Epidermal melanocyte (primary cell): ENCODE data around the gene NBEA.

ENCODE experiments used
- DNase-seq: peaks from one replicate; pipeline ENCODE4 v3.0.0; 2011; ENCODE audit warnings: low spot score; ENCODE audit not compliant: insufficient read length

NBEA gene

DNA sequence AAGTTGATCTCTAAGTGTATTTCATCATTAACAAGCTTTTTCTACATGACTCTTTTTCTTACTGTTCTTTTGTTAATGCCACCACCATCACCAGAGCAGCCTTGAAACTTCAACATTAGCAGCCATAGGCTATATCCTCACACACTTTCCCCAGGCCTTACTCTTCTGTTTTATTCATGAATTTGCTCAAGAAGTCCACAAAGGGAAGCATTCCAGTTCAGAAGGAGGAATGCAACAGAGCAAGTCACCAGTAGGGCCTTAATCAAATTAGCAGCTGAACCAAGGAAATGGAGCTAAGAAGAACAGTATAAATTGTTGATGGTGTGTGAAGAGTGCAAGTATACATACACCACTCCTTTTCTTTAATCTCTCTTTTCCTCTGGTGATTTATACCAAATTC is 223.1 kb downstream of the NBEA start:
- no peak for DNase-seq

DNA sequence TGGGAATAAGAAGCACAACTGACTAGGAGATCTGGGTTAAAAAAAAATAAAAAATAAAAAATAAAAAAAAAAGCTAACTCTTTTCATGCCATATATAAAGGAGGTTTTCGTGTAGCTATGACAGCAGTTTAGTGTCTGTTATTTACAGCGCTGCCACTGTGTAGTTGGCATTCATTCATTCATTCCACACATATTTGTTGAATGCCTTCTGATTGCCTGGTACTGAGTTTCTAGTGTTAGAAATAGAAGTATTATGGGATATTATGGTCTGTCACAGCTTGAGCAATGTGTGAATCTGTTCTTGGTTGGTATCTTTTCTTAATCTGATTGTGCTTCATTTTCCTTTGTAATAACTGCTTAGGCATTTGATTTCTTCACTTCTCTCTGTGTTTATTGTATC is 237.4 kb downstream of the NBEA start:
- no peak for DNase-seq

DNA sequence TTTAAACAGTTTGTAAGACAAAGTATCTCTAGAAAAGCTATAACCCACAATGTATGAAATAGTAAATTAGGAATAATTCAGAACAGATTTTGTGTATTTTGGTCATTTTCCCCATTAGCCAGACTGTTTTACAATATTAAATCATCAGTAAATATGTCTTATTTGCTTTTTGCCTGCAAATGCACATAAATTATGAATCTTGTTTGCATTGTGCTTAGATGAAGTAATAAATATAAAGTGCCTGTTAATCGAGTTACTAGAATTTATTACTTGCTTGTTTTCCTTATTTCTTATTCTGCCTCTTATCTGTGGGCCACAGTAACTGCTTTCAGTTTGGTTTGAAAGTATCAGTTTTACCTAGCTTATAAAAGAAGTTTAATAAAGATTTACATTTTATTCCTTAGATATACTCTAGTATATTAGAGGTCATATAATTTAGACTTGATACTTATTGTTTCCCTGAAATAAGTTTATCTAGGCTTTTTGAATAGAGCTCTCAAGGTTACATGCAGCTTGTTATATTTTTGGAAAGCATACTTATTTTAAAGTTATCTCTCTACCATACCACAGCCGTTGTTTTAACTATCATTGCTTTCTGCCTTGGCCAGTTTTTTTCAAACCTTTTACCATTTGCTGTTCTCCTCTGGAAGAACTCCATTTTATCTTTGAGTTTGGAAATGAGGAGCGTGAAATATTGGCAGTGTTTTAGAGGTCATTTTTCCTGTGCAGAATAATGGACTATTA is 238.0 kb downstream of the NBEA start:
- DNase-seq, result no peak

DNA sequence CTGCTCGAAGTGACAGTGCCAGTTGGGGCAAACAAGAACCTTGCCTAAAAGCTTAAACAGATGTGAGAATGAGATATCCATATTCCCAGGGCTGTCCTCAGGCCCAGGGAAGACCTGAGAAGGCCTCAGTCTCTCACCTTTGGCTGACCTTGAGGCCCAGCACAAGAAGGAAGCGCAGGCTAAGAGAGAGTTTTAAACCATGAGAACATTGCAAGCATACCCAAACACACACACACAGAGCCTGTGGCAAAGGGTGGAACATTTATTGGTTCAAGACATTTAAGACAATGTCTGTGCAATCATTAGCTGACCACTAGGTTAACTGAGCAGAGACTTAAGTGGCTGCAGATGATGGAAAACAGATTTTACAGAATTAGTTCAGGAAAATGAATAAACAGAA is 248.2 kb downstream of the NBEA start:
- DNase-seq, result peak; percentile 18

DNA sequence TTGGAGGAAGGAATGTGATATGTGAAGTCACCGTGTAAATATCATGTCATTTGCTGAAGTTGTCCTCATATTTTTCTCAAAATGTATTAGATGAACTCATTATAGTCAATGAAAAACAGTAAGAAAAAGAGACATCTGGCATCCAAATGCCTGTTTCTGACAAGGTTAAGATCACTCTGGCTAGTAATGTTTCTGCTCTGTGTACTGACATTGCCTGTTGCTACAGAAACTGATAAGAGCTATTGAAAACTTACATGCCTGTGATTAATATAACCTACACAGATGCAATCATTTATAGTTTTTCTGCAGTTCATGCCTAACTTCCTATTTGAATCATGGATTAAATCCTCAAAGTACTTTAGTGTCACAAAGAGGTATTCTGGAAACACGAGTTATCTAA is 249.8 kb downstream of the NBEA start:
- no peak for DNase-seq

DNA sequence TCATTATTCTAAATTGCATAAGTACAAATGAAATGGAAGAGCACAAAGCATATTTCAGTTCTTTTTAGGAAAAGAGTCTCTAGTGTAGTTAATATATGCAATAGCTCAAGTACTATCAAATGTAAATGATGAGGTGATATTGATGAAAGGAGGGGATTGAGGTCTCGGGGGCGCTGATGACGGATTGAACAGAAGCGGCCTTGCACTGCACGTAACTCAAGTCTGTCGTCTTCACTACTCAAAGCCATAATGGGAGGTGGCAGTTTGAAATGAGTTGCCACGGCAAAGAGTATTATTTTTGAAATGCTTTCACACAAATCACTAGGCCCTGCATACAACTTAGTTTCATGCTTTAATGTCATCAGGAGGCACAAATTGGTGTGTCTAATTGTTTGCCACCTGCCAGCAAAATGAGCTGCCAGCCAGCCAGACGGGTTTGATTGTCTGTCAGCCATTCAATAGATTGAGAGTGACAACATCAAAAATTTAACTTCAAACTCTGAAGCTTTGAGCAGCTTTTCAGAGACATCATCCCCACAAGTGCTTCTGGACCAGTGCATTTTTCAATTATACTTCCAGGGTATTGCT is 256.6 kb downstream of the NBEA start:
- no peak for DNase-seq

DNA sequence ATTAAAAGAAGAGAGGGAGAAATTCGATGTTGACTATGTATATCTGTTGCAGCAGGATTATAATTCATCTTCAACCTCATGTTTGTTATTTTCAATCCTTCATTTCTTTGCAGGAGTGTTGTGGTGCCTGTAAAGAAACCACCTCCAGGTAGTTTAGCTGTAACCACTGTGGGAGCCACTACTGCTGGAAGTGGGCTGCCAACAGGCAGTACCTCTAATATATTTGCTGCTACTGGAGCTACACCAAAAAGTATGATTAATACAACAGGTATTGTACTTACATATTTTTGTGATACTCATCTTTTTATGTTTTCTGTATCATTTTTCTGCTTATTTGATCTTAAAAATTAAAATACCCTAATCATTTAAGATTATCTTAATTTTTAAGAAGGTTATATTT is 266.5 kb downstream of the NBEA start:
- DNase-seq, result no peak

DNA sequence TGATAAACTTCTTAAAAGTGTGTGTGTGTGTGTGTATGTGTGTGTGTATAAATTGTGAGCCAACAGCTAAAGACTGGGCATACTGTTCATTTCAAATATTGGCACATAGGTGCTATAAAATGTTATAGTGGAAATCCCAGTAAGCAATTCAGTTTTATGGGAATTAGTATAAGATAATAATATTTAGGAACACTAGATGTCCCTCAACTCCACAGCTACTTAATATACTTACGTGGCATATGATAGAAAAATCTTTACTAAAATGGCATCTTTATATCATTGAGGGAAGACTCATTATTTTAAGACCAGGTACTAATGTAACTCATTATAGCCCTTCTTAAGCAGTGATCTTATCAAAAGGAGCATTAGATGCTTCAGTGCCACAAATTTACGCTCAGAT is 268.2 kb downstream of the NBEA start:
- DNase-seq, result no peak

DNA sequence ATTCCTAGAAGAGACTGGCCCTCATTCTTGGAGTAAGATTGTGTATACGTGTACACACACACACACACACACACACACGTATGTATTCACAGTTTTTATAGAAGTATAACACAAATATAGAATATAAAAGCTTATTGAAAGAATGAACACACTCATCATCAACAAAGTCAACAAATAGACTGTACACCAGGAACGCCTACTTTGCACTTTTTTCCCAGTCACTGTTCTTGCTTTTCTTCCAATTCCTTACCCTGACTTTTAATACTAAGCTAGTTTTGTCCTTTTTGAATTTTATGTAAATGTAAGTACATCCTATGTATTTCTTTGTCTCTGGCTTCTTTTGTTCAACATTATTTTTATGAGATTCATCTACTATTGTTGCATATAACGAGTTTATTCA is 269.9 kb downstream of the NBEA start:
- DNase-seq, result no peak

DNA sequence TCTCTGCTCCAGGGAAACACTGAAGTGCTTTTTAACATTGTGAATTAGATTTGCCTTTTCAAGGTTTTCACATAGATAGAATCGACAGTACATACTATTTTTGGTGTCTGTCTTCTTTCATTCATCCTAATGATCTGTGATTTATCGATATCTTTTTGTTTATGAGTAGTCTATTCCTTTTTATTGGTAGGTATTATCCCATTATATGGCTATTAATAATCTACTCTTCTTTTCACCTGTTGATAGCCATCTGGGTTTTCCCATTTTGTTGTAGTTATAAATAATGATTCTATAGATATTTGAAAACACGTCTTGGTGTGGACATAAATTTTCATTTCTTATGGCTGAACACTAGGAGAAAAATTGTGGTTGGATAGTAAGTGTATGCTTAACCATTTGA is 271.8 kb downstream of the NBEA start:
- no peak for DNase-seq

DNA sequence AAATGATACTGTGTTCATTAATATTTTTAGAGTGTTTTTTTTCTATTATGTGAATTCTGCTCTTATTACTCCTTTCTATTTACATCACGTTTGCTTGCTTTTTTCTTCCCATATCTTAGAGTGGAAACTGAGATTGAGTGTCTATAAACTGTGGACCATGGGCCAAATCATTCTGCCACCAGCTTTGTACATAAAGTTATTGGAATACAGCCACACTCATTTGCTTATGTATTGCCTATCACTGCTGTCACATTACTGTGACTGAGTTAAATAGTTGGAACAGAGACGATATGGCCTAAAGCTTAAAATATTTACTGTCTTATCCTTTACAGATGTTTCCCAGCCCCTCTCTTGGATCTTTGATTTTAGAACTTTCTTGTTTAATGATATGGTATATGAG is 274.1 kb downstream of the NBEA start:
- DNase-seq, result no peak

DNA sequence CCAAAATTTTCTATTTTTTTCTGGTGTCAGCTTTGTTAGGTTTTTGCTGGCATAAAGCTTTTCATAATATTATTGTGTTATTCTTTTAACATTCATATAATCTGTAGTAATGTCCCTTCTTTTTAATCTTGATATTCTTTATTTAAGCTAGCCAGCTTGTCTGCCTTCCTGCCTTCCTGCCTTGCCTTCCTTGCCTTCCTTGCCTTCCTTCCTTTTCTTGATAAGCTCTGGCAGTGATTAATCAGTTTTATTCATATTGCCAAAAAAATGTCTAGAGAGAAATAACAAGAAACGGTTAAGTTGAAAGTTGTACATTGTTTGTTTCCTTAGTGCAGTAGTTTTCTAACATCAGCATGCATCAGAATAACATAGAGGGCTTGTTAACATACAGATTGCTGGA is 277.0 kb downstream of the NBEA start:
- no peak for DNase-seq

DNA sequence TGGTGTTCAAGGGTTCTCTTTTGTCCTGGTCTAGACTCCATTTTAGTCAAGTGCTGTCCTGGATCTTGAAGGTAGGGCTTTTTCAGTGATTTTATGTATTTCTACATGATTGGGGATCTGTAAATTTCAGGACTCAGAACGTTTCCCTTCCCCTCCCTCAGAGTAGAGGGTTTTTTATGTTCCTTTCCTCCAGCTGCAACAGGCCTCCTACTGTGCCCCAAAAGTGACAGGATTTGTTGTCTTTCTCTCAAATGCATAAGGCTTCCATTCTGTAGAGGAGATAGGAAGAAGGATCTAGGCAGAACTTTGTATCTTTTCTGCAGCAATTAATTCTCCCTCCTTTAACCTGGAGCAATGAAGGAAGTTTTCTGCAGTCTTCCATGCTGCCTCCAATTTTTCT is 283.1 kb downstream of the NBEA start:
- DNase-seq, result no peak

DNA sequence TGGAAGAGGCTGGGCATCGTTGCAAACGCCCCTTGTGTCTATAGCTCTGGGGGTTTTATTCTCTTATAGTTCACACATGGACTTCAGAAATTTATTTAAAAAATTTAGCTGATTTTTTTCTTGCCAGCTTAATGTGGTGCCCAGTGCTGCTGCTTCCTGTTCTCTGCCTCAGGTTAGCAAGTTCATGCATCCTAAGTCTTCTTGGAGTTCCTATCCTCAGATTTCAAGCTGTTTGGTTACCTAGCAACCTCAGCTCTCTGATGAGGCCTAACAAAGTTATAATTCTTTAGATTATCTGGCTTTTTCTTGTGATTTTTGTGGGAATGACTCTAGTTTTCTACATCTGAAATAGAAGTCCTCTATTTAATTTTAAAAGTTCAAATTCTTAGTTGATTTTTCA is 283.5 kb downstream of the NBEA start:
- no peak for DNase-seq

DNA sequence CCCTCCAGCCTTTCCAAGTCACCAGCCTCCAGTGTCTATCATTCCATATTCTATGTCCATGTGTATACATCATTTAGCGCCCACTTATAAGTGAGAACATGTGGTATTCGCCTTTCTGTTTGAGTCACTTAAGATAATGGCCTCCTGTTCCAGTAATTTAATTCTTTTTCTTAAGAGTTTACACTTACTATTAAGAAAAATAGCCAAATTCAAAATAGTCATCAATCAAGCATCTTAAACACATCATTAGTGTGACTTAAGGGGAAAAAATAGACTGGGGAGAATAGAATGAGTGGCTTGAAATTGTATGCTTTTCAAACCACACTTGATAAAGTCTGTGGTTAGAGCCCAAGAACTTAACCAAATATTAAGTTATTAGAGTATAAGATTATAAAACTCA is 286.5 kb downstream of the NBEA start:
- no peak for DNase-seq

DNA sequence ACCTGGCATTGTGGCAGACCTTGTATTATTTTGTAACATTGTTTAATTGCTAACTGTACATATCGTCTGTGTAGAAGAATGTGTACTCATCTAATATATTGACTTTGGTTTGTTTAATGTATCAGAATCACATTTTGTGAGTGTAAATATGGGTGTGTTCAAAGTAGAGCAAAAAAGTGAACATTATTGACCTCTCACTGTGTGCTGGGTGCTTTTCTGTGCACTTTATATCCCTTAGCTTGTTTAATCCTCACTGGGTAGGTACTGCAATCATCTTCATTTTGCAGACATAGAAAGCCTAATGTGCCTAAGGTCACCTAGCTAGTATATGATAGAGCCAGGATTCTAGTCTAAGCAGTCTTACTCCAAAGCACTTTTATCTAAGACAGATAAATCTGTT is 289.4 kb downstream of the NBEA start:
- DNase-seq, result no peak

DNA sequence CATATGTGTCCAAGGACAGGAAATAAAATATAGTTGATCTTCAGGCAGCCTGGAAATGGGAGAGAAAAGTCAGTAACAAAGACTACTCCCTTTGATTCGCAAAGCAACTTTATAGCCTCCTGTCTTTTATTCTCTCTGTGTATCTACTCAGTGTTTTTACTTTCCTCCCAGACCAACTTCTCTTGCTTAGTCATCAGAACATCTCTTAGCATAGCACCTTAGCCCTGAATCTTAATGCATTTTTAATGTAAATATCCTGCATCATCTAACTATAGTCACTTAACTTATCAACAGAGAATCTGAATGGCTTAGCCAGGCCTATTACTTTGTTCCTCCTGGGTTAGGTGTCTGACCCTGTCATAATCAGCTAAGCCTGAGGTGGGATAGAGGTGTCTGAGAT is 296.2 kb downstream of the NBEA start:
- no peak for DNase-seq

DNA sequence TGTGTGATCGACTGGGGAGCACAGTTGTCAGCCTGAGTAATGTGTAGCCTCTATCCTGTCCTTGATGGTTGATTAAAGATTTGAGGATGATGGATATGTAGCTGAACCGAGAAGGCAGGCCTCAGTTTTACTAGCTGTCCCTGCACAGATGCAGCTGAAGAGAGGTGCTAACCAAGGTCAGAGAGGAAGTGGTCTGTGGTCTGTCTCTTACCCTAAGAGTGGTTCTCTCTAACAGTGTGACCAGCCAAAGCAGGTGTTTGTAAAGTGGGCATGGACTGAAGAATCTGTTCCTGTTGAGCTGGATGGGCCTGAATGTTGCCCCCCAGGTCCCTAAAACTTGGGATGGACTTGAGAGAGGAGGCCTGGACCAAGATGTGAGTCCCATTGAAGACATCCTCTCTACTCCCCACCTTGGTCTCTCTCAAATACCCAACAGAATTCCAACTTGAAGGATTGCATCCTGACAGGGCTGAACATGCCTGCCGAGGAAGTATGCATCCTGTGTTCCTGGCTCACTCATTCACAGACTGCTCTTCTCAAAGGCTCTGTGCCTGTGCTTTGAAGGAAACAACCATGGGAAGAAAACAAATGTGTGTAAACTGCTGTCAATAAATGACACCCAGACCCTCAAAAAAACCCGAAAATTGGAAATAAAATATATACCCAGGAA is 310.6 kb downstream of the NBEA start:
- DNase-seq, result no peak

DNA sequence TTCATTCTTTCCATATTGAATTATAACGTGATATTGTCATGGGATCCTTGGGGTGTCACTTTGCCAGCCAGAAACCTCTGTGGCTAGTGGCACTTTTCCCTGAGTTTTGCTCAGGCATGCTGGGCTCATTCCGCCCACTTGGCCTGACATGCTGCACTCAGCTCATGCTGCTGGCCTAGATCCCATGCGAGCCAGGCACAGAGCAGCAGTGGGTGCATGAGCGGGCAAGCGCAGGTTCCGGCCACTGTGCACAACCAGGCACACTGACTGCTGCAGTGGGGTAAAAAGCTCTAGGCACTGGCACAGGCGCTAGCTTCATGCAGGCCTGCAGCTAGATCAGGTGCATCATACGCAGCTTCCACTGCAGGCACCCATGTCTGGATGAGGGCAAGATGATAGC is 313.2 kb downstream of the NBEA start:
- no peak for DNase-seq

DNA sequence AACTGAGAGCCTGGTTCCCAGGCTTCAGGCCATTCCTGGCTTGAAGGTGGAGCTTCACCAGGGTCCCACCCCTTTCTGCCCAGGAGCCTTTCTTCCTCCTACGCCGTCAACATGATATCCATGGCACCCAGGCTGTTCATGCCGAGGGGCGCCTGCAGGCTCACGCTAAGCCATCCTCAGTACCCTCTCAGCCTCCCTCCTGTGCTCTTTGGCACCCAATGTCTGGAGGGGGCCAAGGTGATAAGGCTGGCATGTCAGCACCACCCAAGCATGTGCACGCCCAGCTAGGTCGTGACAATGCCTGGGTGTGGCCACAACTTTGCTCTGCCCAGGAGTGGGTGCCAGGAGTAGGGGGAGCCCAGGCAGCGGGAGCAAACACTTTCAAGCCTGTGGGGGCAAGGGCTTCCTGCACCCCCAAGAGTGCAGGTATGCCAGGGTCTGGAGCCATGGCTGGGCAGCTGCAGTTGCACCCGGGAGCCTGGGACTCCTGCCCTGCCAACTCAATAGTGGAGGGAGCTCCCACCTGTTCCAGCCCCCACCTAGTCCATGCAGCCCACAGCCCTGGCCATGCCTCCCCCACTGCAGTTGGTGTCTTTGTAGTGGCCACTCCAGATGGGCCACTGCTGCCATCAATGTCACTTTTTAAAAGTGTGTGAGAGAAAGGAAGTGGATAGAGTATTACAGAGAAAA is 314.5 kb downstream of the NBEA start:
- DNase-seq, result no peak

DNA sequence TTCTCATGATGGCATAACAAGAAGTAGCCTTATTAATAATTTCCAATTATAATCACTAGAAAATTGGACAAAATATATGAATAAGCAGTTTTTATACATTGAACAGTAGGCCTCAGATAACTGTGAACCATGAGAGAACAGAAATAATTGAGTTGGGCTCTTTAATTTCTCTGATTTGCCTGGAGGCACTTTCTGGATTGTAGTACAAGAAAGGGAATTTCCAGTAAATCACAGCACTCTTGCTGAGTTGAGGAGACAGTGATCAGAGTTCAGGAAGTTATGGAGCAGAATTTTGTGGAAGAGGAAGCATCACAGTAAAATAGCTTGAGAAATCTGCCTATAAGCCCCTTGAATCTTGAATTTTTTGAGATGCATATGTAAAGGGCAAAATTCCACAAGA is 318.2 kb downstream of the NBEA start:
- DNase-seq, result peak; percentile 18

DNA sequence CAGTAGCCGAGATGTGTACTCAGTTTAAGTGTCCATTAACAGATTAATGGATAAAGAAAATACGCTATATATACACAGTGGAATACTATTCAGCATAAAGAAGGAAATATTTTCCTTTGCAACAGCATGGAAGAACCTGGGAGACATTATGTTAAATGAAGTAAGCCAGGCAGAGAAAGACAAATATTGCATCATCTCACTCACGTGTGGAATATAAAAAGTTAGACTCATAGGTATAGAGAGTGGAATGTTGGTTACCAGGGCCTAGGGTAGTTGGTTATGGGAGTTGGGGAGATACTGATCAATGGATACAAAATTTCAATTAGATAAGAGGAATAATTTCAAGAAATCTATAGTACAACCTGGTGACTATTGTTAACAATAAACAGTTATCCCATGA is 324.3 kb downstream of the NBEA start:
- DNase-seq, result no peak
